Esophagus (tissue), 2 donors: ENCODE measurements around the gene SMURF2. TPM values are rescaled to one million over a fixed set of nuclear protein-coding genes. Genes with fewer than 3 reads are reported as not detected.

Experiments used
- H3K27ac ChIP-seq, 2 donors: one replicate each; pipeline ENCODE4 v1.5.1; 2013; ENCODE audit warnings: low read depth in 2 of 2, mild to moderate bottlenecking in 2 of 2, inconsistent platforms in 1 of 2, low read length in 1 of 2, moderate library complexity in 1 of 2
- H3K27me3 ChIP-seq, 2 donors: one replicate each; pipeline ENCODE4 v1.6.1; 2013; ENCODE audit warnings: low read length in 2 of 2, control low read depth in 1 of 2, mild to moderate bottlenecking in 1 of 2; ENCODE audit not compliant: insufficient read depth in 2 of 2, control insufficient read depth in 1 of 2
- H3K36me3 ChIP-seq, 2 donors: one replicate each; pipeline ENCODE4 v1.6.1; 2013; ENCODE audit warnings: low read length in 1 of 2; ENCODE audit not compliant: control insufficient read depth in 2 of 2, insufficient read depth in 2 of 2
- H3K4me1 ChIP-seq, 2 donors: one replicate each; pipeline ENCODE4 v1.6.1; 2013; ENCODE audit warnings: low read length in 1 of 2; ENCODE audit not compliant: control insufficient read depth in 2 of 2, insufficient read depth in 2 of 2
- H3K4me3 ChIP-seq, 2 donors: one replicate each; pipeline ENCODE4 v1.5.1; 2013; ENCODE audit warnings: low read length in 2 of 2, mild to moderate bottlenecking in 2 of 2, low read depth in 1 of 2, moderate library complexity in 1 of 2
- H3K9me3 ChIP-seq, 2 donors: one replicate each; pipeline ENCODE4 v1.6.1; 2013; ENCODE audit warnings: mild to moderate bottlenecking in 2 of 2, low read depth in 1 of 2, low read length in 1 of 2, moderate library complexity in 1 of 2; ENCODE audit not compliant: control insufficient read depth in 2 of 2, insufficient read depth in 1 of 2
- WGBS, 2 donors: extraction: QIAGEN DNeasy Blood & Tissue Kit; methylation state at CpG; one replicate each; pipeline ENCODE4 v1.1.7; 2013; 5-methylcytosine and 5-hydroxymethylcytosine counted together
- polyA plus RNA-seq, 2 donors: library from polyadenylated mRNA; stranded (reverse); fragments of 200-250 nt; gene quantifications; one replicate each; pipeline ENCODE4 v1.2.3, GENCODE V29; 2013
- donor health status: healthy with polysubstance abuse.
- donor health status: Bipolar disorder and iron deficiency.

SMURF2 gene
- polyA plus RNA-seq, 2 donors = 3.1 TPM

DNA sequence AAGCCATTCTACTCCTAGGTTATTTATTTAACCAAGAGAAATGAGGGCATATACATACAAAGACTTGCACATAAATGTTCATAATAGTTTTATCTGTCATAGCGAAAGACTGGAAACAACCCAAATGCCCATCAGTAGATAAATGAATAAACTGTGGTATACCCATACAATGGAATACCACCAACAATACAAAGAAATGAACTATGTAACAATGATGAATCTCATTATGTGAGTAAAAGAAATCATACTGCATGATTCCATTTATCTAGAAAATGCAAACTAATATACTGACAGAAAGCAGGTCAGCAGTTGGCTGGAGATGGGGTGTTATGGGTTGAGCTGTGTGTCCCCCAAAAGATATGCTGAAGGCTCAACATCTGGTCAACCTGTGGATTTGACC, 98.0 kb downstream of the SMURF2 start:
- no peaks in the 10 kb centered on the region for H3K27me3 ChIP-seq
- H3K36me3 ChIP-seq = peaks cover 0 to 3% of the 10 kb centered on the region in 2 donors
- no peak overlapping the region for H3K27ac ChIP-seq
- H3K4me3 ChIP-seq = no peak overlapping the region
- no peaks in the 10 kb centered on the region for H3K4me1 ChIP-seq
- no peaks in the 10 kb centered on the region for H3K9me3 ChIP-seq
- 98 to 100% methylated on average over 1 of the region's 1 CpG for WGBS, 2 donors

DNA sequence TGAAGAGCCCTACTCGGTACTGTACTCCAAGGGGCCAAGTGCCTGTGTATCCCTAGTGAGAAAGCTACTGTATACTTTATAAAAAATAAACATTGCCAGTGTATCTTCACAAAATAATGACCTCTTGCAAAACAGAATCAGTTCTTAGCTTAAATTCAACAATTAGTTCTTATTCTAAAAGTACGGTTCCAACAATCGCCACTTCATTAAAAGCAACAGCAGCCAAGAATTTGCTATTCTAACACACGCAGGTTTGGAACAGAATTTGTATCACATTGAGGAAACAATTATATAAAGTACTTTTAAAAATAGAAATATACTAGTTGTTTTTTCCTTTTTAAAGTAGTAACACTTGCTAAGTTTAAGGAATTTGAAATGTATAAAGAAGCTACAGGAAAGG, 106.8 kb downstream of the SMURF2 start:
- WGBS, 2 donors = 84% methylated on average over 4 of the region's 4 CpGs
- Histone ChIP-seq H3K27me3 (no peaks in the 10 kb centered on the region), H3K9me3 (no peaks in the 10 kb centered on the region), H3K36me3 (peaks cover 0 to 2% of the 10 kb centered on the region in 2 donors), H3K4me1 (no peaks in the 10 kb centered on the region), H3K4me3 (no peak overlapping the region), H3K27ac (no peak overlapping the region)

DNA sequence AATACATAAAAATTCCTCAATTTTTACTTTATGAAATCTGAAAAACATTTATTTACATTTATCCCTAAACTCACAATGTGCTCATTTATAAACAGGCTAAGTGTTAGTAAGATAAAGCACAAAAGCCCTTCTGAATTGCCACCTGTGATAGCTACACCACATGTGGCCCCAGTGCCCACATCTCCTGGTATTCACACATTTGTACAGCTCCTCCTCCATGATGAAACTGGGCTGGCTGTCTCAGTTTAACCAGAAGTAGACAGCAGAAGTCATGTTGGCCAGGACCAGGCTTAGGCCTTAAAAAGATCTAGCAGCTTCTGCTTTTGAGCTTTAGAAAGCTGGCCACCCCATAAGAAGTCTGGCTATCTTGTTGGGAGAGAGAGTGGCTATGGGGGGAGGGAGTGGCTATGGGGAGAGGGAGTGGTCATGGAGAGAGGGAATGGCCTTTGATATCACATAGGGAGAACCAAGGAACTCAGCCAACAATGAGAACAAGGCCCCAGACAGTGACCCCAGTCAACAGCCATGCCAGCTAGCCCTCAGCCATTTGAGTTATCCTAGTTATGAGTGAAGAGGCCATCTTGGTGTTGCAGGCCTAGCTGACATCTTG, 108.0 kb downstream of the SMURF2 start:
- H3K4me3 ChIP-seq = no peak overlapping the region
- H3K9me3 ChIP-seq = no peaks in the 10 kb centered on the region
- H3K27me3 ChIP-seq = no peaks in the 10 kb centered on the region
- H3K36me3 ChIP-seq = peaks cover 0 to 2% of the 10 kb centered on the region in 2 donors
- no peak overlapping the region for H3K27ac ChIP-seq
- H3K4me1 ChIP-seq = no peaks in the 10 kb centered on the region

DNA sequence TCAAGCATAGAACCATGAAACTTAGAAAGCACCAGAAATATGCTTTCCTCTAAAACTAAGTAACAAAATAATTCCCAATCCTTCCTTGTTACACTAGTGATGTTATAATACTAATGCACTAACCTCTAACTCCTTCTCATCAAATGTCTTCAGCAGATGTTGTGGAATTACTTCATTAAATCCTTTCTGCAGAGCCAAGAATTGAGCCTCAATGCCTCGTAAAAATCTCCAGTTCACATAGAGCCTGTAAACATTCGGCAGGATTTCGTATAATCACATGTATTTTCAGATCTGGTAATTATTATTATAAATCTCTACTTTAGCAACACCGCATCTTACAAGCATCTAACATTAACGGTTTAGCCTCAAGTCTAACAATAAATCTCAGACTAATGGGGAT, 110.6 kb downstream of the SMURF2 start:
- Histone ChIP-seq H3K27me3 (no peaks in the 10 kb centered on the region), H3K9me3 (no peaks in the 10 kb centered on the region), H3K36me3 (peaks cover 0 to 3% of the 10 kb centered on the region in 2 donors), H3K27ac (no peak overlapping the region), H3K4me1 (no peaks in the 10 kb centered on the region), H3K4me3 (no peak overlapping the region)
- 75 to 86% methylated on average over 5 of the region's 5 CpGs for WGBS, 2 donors

- no peaks in the 10 kb centered on the region for H3K4me1 ChIP-seq
- no peak overlapping the region for H3K27ac ChIP-seq
- no peaks in the 10 kb centered on the region for H3K9me3 ChIP-seq
- H3K36me3 ChIP-seq = peaks cover 0 to 5% of the 10 kb centered on the region in 2 donors
- no peak overlapping the region for H3K4me3 ChIP-seq
- no peaks in the 10 kb centered on the region for H3K27me3 ChIP-seq
- WGBS, 2 donors = 82 to 86% methylated on average over 10 of the region's 10 CpGs
Measured at GRCh38 chr17:64547319-64547718, 114.8 kb downstream of the SMURF2 start.

DNA sequence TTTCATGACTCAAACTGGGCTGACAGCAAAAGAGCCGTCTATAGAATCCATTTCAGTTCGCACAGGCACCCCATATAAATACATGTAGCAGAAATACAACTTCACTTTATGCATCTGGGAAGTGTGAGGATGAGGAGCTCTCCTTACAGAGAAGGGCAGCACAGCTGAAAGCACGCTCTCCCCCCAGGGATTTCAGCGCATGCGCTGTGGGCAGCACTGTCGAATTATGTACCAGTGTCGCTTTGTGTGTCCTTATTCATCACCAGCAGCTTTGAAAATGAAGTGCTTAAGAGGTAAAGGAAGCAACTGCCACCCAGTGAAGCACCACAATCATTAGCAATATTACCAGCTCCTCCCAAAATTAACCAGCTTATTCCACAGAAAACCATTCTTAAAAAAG, 115.4 kb downstream of the SMURF2 start:
- H3K4me1 ChIP-seq = no peaks in the 10 kb centered on the region
- H3K27me3 ChIP-seq = no peaks in the 10 kb centered on the region
- no peaks in the 10 kb centered on the region for H3K9me3 ChIP-seq
- peaks cover 0 to 7% of the 10 kb centered on the region in 2 donors for H3K36me3 ChIP-seq
- no peak overlapping the region for H3K27ac ChIP-seq
- no peak overlapping the region for H3K4me3 ChIP-seq
- WGBS, 2 donors = 85 to 92% methylated on average over 7 of the region's 7 CpGs

- Histone ChIP-seq H3K4me1 (no peaks in the 10 kb centered on the region), H3K4me3 (no peak overlapping the region), H3K9me3 (no peaks in the 10 kb centered on the region), H3K27me3 (no peaks in the 10 kb centered on the region), H3K36me3 (peaks cover 4 to 8% of the 10 kb centered on the region in 2 donors), H3K27ac (no peak overlapping the region)
- 94 to 100% methylated on average over 2 of the region's 2 CpGs for WGBS, 2 donors
Measured at GRCh38 chr17:64544742-64545141, 117.4 kb downstream of the SMURF2 start.

GRCh38 chr17:64540118-64540776, 121.9 kb downstream of the SMURF2 start:
- Histone ChIP-seq H3K36me3 (peaks cover 5 to 6% of the 10 kb centered on the region in 2 donors), H3K4me1 (no peaks in the 10 kb centered on the region), H3K4me3 (no peak overlapping the region), H3K9me3 (no peaks in the 10 kb centered on the region), H3K27me3 (no peaks in the 10 kb centered on the region), H3K27ac (no peak overlapping the region)
- 89 to 92% methylated on average over 5 of the region's 5 CpGs for WGBS, 2 donors

- H3K27ac ChIP-seq = no peak overlapping the region
- no peak overlapping the region for H3K4me3 ChIP-seq
- H3K4me1 ChIP-seq = no peaks in the 10 kb centered on the region
- peaks cover 9 to 11% of the 10 kb centered on the region in 2 donors for H3K36me3 ChIP-seq
- no peaks in the 10 kb centered on the region for H3K27me3 ChIP-seq
- no peaks in the 10 kb centered on the region for H3K9me3 ChIP-seq
- WGBS, 2 donors = 86 to 90% methylated on average over 7 of the region's 7 CpGs
Measured at GRCh38 chr17:64538508-64539130, 123.5 kb downstream of the SMURF2 start.

- no peaks in the 10 kb centered on the region for H3K4me1 ChIP-seq
- WGBS, 2 donors = 83 to 92% methylated on average over 5 of the region's 5 CpGs
- no peaks in the 10 kb centered on the region for H3K9me3 ChIP-seq
- H3K4me3 ChIP-seq = no peak overlapping the region
- H3K27ac ChIP-seq = no peak overlapping the region
- H3K36me3 ChIP-seq = peaks cover 9 to 12% of the 10 kb centered on the region in 2 donors
- no peaks in the 10 kb centered on the region for H3K27me3 ChIP-seq
Measured at GRCh38 chr17:64537488-64537887, 124.6 kb downstream of the SMURF2 start.
